H1 (cell line): Measurements from ENCODE around the gene CEP128.

ENCODE experiments used
- ASH2L ChIP-seq: fragments of 200-600, 300-600 bp; sonication (generic); IDR thresholded peaks from one replicate; pipeline ENCODE4 v1.7.1; 2017; ENCODE audit warnings: low read length
- CREB1 ChIP-seq: IDR thresholded peaks from 2 replicates; pipeline ENCODE4 v1.6.1; 2012; ENCODE audit warnings: inconsistent platforms
- EGR1 ChIP-seq: IDR thresholded peaks from 2 replicates; pipeline ENCODE4 v1.6.1; 2011; ENCODE audit warnings: low read depth, low read length, borderline replicate concordance
- EP300 ChIP-seq, 2 experiments: IDR thresholded peaks; 1 replicate in 1 of 2; 2 replicates in 1 of 2; pipeline ENCODE4 v1.6.1; 2011 to 2012; ENCODE audit warnings: low read depth in 2 of 2, low read length in 2 of 2, mild to moderate bottlenecking in 2 of 2, borderline replicate concordance in 1 of 2, inconsistent platforms in 1 of 2, moderate library complexity in 1 of 2
- EZH2 ChIP-seq: fragments of 200-600 bp; sonication (generic); IDR thresholded peaks from 2 replicates; pipeline ENCODE4 v1.7.1; 2012; ENCODE audit warnings: low read depth, mild to moderate bottlenecking, moderate library complexity, low read length, inconsistent platforms; ENCODE audit not compliant: severe bottlenecking
- JUN ChIP-seq: IDR thresholded peaks from 2 replicates; pipeline ENCODE4 v1.6.1; 2011; ENCODE audit warnings: low read depth, mild to moderate bottlenecking, improper control_type of control experiment, low read length
- MAFK ChIP-seq: IDR thresholded peaks from 2 replicates; pipeline ENCODE4 v1.6.1; 2012; ENCODE audit warnings: low read depth, mild to moderate bottlenecking, improper control_type of control experiment, low read length
- POLR2A ChIP-seq, 2 experiments: IDR thresholded peaks; 1 replicate in 1 of 2; 2 replicates in 1 of 2; pipeline ENCODE4 v1.6.1; 2011; ENCODE audit warnings: low read depth in 2 of 2, low read length in 2 of 2, mild to moderate bottlenecking in 2 of 2; ENCODE audit errors: control extremely low read depth in 1 of 2
- TAF7 ChIP-seq: optimal IDR thresholded peaks from 2 replicates; pipeline ENCODE3; 2011; ENCODE audit warnings: low read depth, mild to moderate bottlenecking, inconsistent platforms, low read length, moderate library complexity, borderline replicate concordance
- YY1 ChIP-seq: IDR thresholded peaks from 2 replicates; pipeline ENCODE4 v1.6.1; 2011; ENCODE audit warnings: low read depth, mild to moderate bottlenecking, low read length
- TF ChIP-seq, protein P1 (sequence below): IDR thresholded peaks from 2 replicates; pipeline ENCODE4 v1.6.1; 2012; ENCODE audit warnings: inconsistent platforms
- TF ChIP-seq, protein P2 (sequence below), 3 experiments: IDR thresholded peaks; 1 replicate in 2 of 3; 2 replicates in 1 of 3; pipeline versions ENCODE4 v1.5.1 to v1.6.1; 2011; ENCODE audit warnings: low read length in 3 of 3, mild to moderate bottlenecking in 3 of 3, inconsistent platforms in 2 of 3, low read depth in 1 of 3, moderate library complexity in 1 of 3; ENCODE audit not compliant: insufficient read depth in 1 of 3; ENCODE audit errors: control extremely low read depth in 1 of 3

GRCh38 chr14:80872645-80873044 is 68.9 kb downstream of the CEP128 start:
- TF ChIP-seq, protein P1, sequence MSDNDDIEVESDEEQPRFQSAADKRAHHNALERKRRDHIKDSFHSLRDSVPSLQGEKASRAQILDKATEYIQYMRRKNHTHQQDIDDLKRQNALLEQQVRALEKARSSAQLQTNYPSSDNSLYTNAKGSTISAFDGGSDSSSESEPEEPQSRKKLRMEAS = no peak
- no peak for TF ChIP-seq JUN
- TF ChIP-seq CREB1 = no peak
- no peak for TF ChIP-seq ASH2L
- no peak for TF ChIP-seq EP300 (IDR thresholded peaks at IDR 0.05; ENCODE audit: borderline replicate concordance in 1 of 2, low read depth in 2 of 2, low read length in 2 of 2)
- TF ChIP-seq, protein P2, sequence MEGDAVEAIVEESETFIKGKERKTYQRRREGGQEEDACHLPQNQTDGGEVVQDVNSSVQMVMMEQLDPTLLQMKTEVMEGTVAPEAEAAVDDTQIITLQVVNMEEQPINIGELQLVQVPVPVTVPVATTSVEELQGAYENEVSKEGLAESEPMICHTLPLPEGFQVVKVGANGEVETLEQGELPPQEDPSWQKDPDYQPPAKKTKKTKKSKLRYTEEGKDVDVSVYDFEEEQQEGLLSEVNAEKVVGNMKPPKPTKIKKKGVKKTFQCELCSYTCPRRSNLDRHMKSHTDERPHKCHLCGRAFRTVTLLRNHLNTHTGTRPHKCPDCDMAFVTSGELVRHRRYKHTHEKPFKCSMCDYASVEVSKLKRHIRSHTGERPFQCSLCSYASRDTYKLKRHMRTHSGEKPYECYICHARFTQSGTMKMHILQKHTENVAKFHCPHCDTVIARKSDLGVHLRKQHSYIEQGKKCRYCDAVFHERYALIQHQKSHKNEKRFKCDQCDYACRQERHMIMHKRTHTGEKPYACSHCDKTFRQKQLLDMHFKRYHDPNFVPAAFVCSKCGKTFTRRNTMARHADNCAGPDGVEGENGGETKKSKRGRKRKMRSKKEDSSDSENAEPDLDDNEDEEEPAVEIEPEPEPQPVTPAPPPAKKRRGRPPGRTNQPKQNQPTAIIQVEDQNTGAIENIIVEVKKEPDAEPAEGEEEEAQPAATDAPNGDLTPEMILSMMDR (IDR thresholded peaks at IDR 0.05; ENCODE audit: control extremely low read depth in 1 of 3, insufficient read depth in 1 of 3, low read depth in 1 of 3, low read length in 3 of 3) = no peak
- no peak for TF ChIP-seq MAFK
- TF ChIP-seq EGR1 = no peak
- TF ChIP-seq TAF7 = no peak
- no peak for TF ChIP-seq EZH2
- no peak for TF ChIP-seq POLR2A (IDR thresholded peaks at IDR 0.05; ENCODE audit: control extremely low read depth in 1 of 2, low read depth in 2 of 2, low read length in 2 of 2)
- TF ChIP-seq YY1 = no peak
